K562 (cell line): ENCODE data around the gene GAD1. TPM values are rescaled to one million over a fixed set of nuclear protein-coding genes. Genes with fewer than 3 reads are reported as not detected.

Experiments used
- ADNP ChIP-seq: fragments of 200-800 bp; sonication (Bioruptor generic); IDR thresholded peaks from 2 replicates; pipeline ENCODE4 v1.6.1; 2016; ENCODE audit warnings: missing genetic modification characterization, missing compliant biosample characterization
- BRD4 ChIP-seq: fragments of 200-600 bp; sonication (generic); IDR thresholded peaks from 2 replicates; pipeline ENCODE4 v1.6.1; 2017; ENCODE audit warnings: inconsistent platforms
- CEBPB ChIP-seq: fragments of 450-650 bp; IDR thresholded peaks from 2 replicates; pipeline ENCODE4 v1.6.1; 2016; ENCODE audit warnings: missing genetic modification characterization, missing compliant biosample characterization
- FOSL1 ChIP-seq: fragments of 200-800 bp; sonication (Bioruptor generic); conservative IDR thresholded peaks from 2 replicates; pipeline ENCODE4 v1.6.1; 2016; ENCODE audit warnings: missing genetic modification characterization, missing compliant biosample characterization
- GABPB1 ChIP-seq: sonication (generic); formaldehyde crosslinking; IDR thresholded peaks from 2 replicates; pipeline ENCODE4 v1.8.0; 2022; ENCODE audit warnings: mild to moderate bottlenecking, missing genetic modification reagents
- HDAC1 ChIP-seq, 2 experiments: fragments of 450-650 bp; IDR thresholded peaks; 2 replicates each; pipeline ENCODE4 v1.6.1; 2016 to 2017; ENCODE audit warnings: inconsistent platforms in 1 of 2, mild to moderate bottlenecking in 1 of 2, moderate library complexity in 1 of 2
- HNRNPLL ChIP-seq: fragments of 200-400 bp; formaldehyde crosslinking; IDR thresholded peaks from 2 replicates; pipeline ENCODE4 v1.6.1; 2017; ENCODE audit warnings: low read length, low read depth, mild to moderate bottlenecking; ENCODE audit not compliant: poor library complexity, severe bottlenecking
- L3MBTL2 ChIP-seq: fragments of 450-650 bp; IDR thresholded peaks from 2 replicates; pipeline ENCODE4 v1.6.1; 2016; ENCODE audit warnings: mild to moderate bottlenecking, moderate library complexity
- LARP7 ChIP-seq: fragments of 450-650 bp; IDR thresholded peaks from 2 replicates; pipeline ENCODE4 v1.6.1; 2016
- NCOA6 ChIP-seq: fragments of 450-650 bp; IDR thresholded peaks from 2 replicates; pipeline ENCODE4 v1.6.1; 2017; ENCODE audit warnings: mild to moderate bottlenecking
- PCBP2 ChIP-seq: fragments of 200-400 bp; formaldehyde crosslinking; IDR thresholded peaks from 2 replicates; pipeline ENCODE4 v1.6.1; 2018; ENCODE audit warnings: low read length, low read depth, mild to moderate bottlenecking, moderate library complexity; ENCODE audit not compliant: poor library complexity, severe bottlenecking
- TCF7 ChIP-seq: sonication (generic); IDR thresholded peaks from 2 replicates; pipeline ENCODE4 v1.6.1; 2016; ENCODE audit warnings: antibody characterized with exemption, borderline replicate concordance
- ZNF57 ChIP-seq: fragments of 450-650 bp; formaldehyde crosslinking; IDR thresholded peaks from 2 replicates; pipeline ENCODE4 v1.4.0; 2020; ENCODE audit warnings: mild to moderate bottlenecking, moderate library complexity
- ZNF584 ChIP-seq: fragments of 200-800 bp; sonication (Bioruptor generic); IDR thresholded peaks from 2 replicates; pipeline ENCODE4 v1.6.1; 2016; ENCODE audit warnings: low read depth, mild to moderate bottlenecking, missing genetic modification characterization, missing compliant biosample characterization
- ZNF699 ChIP-seq: fragments of 250-450 bp; sonication (Bioruptor Pico); IDR thresholded peaks from 2 replicates; pipeline ENCODE4 v1.8.0; 2021; ENCODE audit warnings: mild to moderate bottlenecking, moderate library complexity; ENCODE audit not compliant: insufficient replicate concordance
- polyA plus RNA-seq, 8 experiments: library from polyadenylated mRNA; depleted of rRNA in 4 of 8; stranded (reverse) in 5 of 8; unstranded in 3 of 8; fragments of >200 nt; fragmentation: Nextera tagmentation in 2 of 8; fragmentation: Illumina TruSeq in 1 of 8; extraction: Ambion mirVana in 2 of 8; extraction: Trizol in 1 of 8; gene quantifications; 2 replicates each; pipeline versions ENCODE4 v1.2.1 to v1.2.3, GENCODE V29; 2011 to 2014; ENCODE audit warnings: inconsistent platforms in 1 of 8, missing spikeins in 1 of 8
- total RNA-seq, 7 experiments: library from RNA; depleted of rRNA in 6 of 7; stranded (reverse); fragments of >200 nt in 6 of 7; fragmentation: Illumina TruSeq in 2 of 7; extraction: Trizol in 2 of 7; gene quantifications; 2 replicates each; pipeline versions ENCODE4 v1.2.1 to v1.2.3, GENCODE V29; 2011 to 2021; ENCODE audit warnings: low replicate concordance in 1 of 7
- TF ChIP-seq, protein P1 (sequence below), 2 experiments: IDR thresholded peaks; 2 replicates each; pipeline ENCODE4 v1.6.1; 2011; ENCODE audit warnings: borderline replicate concordance in 1 of 2, control low read depth in 1 of 2, low read depth in 1 of 2, low read length in 1 of 2, mild to moderate bottlenecking in 1 of 2, mixed read lengths in 1 of 2, moderate library complexity in 1 of 2; ENCODE audit not compliant: insufficient read depth in 1 of 2, insufficient read length in 1 of 2, poor library complexity in 1 of 2, severe bottlenecking in 1 of 2; ENCODE audit errors: extremely low read depth in 1 of 2
- TF ChIP-seq, protein P2 (sequence below), 2 experiments: fragments of 450-650 bp; IDR thresholded peaks; 2 replicates each; pipeline ENCODE4 v1.6.1; 2018; ENCODE audit warnings: mild to moderate bottlenecking in 2 of 2, low read depth in 1 of 2; ENCODE audit not compliant: partially characterized antibody in 2 of 2
- TF ChIP-seq, protein P3 (sequence below), 2 experiments: fragments of 200-800 bp in 1 of 2; sonication (Bioruptor generic) in 1 of 2; sonication (generic) in 1 of 2; formaldehyde crosslinking in 1 of 2; IDR thresholded peaks in 1 of 2; conservative IDR thresholded peaks in 1 of 2; 2 replicates each; pipeline versions ENCODE4 v1.5.0 to v1.6.1; 2016 to 2020; ENCODE audit warnings: missing compliant biosample characterization in 1 of 2, missing genetic modification characterization in 1 of 2, missing genetic modification reagents in 1 of 2
- TF ChIP-seq, protein P4 (sequence below): sonication (generic); formaldehyde crosslinking; IDR thresholded peaks from 2 replicates; pipeline ENCODE4 v1.8.1; 2022; ENCODE audit warnings: missing genetic modification reagents

The GAD1 gene
- total and polyA plus RNA-seq, 9 of the 15 experiments (the other 6 are each of a cell fraction or from before 2014, with no cell fraction given) = 2.7 to 29.1 (median 15.7) TPM

DNA sequence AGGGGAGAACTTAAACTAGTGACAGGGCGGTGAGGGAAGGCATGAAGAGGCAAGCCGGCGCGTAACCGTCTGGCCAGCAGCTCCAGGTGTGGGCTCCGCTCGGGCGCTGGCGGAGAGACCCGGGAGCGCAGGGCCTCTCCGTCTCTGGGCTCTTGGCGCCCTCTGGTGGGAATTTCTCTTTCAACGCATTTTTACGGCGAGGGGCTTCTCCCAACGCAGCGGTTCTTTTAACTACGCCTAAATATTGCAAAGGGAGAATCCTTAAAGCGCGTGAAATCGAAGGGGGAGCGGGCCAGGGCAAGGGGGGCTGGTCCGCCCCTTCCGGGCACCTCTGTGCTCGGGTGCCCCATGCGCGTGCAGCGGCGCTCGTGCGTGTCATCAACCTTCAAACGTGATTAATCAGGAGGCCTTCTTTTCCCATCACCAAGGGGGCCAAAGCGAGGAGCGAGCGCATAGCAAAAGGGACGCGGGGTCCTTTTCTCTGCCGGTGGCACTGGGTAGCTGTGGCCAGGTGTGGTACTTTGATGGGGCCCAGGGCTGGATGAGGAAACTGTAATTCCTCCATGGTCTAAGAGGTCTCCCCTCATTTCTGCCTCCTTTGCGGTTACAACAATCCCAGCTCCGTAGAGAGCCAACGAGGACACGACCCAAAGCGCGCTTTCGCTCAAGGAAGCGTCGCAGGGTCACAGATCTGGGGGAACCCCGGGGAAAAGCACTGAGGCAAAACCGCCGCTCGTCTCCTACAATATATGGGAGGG is 762 bp upstream of the GAD1 start (continued):
- TF ChIP-seq HDAC1 (IDR thresholded peaks at IDR 0.05) (no peak), FOSL1 (tag) (0 out of 2 replicates have a peak, but pooled peaks have one; percentile 9), ZNF584 (CRISPR knock-in tag) (no peak), ZNF57 (CRISPR knock-in tag) (no peak), HNRNPLL (peak; percentile 41), NCOA6 (no peak), ADNP (tag) (no peak), LARP7 (no peak), TCF7 (no peak), GABPB1 (CRISPR knock-in tag) (peak; percentile 58), ZNF699 (CRISPR knock-in tag) (no peak), CEBPB (no peak), L3MBTL2 (peak; percentile 48), PCBP2 (no peak), BRD4 (no peak)
- TF ChIP-seq, protein P1, sequence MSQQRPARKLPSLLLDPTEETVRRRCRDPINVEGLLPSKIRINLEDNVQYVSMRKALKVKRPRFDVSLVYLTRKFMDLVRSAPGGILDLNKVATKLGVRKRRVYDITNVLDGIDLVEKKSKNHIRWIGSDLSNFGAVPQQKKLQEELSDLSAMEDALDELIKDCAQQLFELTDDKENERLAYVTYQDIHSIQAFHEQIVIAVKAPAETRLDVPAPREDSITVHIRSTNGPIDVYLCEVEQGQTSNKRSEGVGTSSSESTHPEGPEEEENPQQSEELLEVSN (IDR thresholded peaks at IDR 0.05; ENCODE audit: borderline replicate concordance in 1 of 2, extremely low read depth in 1 of 2, insufficient read depth in 1 of 2, insufficient read length in 1 of 2, low read depth in 1 of 2, low read length in 1 of 2, poor library complexity in 1 of 2, severe bottlenecking in 1 of 2) = peak in 1 of 2 experiments; percentile 37
- TF ChIP-seq, protein P2, sequence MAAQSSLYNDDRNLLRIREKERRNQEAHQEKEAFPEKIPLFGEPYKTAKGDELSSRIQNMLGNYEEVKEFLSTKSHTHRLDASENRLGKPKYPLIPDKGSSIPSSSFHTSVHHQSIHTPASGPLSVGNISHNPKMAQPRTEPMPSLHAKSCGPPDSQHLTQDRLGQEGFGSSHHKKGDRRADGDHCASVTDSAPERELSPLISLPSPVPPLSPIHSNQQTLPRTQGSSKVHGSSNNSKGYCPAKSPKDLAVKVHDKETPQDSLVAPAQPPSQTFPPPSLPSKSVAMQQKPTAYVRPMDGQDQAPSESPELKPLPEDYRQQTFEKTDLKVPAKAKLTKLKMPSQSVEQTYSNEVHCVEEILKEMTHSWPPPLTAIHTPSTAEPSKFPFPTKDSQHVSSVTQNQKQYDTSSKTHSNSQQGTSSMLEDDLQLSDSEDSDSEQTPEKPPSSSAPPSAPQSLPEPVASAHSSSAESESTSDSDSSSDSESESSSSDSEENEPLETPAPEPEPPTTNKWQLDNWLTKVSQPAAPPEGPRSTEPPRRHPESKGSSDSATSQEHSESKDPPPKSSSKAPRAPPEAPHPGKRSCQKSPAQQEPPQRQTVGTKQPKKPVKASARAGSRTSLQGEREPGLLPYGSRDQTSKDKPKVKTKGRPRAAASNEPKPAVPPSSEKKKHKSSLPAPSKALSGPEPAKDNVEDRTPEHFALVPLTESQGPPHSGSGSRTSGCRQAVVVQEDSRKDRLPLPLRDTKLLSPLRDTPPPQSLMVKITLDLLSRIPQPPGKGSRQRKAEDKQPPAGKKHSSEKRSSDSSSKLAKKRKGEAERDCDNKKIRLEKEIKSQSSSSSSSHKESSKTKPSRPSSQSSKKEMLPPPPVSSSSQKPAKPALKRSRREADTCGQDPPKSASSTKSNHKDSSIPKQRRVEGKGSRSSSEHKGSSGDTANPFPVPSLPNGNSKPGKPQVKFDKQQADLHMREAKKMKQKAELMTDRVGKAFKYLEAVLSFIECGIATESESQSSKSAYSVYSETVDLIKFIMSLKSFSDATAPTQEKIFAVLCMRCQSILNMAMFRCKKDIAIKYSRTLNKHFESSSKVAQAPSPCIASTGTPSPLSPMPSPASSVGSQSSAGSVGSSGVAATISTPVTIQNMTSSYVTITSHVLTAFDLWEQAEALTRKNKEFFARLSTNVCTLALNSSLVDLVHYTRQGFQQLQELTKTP (IDR thresholded peaks at IDR 0.05; ENCODE audit: low read depth in 1 of 2, partially characterized antibody in 2 of 2) = no peak
- TF ChIP-seq, protein P3, sequence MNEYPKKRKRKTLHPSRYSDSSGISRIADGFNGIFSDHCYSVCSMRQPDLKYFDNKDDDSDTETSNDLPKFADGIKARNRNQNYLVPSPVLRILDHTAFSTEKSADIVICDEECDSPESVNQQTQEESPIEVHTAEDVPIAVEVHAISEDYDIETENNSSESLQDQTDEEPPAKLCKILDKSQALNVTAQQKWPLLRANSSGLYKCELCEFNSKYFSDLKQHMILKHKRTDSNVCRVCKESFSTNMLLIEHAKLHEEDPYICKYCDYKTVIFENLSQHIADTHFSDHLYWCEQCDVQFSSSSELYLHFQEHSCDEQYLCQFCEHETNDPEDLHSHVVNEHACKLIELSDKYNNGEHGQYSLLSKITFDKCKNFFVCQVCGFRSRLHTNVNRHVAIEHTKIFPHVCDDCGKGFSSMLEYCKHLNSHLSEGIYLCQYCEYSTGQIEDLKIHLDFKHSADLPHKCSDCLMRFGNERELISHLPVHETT (CRISPR knock-in tag; conservative IDR thresholded peaks at IDR 0.05 in 1 of 2, IDR thresholded peaks at IDR 0.05 in 1 of 2) = no peak
- TF ChIP-seq, protein P4, sequence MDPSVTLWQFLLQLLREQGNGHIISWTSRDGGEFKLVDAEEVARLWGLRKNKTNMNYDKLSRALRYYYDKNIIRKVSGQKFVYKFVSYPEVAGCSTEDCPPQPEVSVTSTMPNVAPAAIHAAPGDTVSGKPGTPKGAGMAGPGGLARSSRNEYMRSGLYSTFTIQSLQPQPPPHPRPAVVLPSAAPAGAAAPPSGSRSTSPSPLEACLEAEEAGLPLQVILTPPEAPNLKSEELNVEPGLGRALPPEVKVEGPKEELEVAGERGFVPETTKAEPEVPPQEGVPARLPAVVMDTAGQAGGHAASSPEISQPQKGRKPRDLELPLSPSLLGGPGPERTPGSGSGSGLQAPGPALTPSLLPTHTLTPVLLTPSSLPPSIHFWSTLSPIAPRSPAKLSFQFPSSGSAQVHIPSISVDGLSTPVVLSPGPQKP (CRISPR knock-in tag) = no peak
